Hematopoietic multipotent progenitor cell treated with erythropoietin and hydrocortisone succinate and interleukin-3 and kit ligand, for 17 days (in vitro differentiated cells): ENCODE results near the gene HTRA2.
"Not testable (repeated sequence)": the region's sequence is repeated elsewhere in the genome, so short reads cannot be mapped to it uniquely, and the experiment has no call there.

Source experiments
- DNase-seq: peaks from one replicate; pipeline ENCODE4 v3.0.0-alpha.2; 2015; ENCODE audit warnings: low spot score

Gene HTRA2

GRCh38 chr2:74529357-74530238 is at the start of gene HTRA2, which contains the start of gene AUP1:
TSS of gene HTRA2 (plus strand) at chr2:74529933. CDS start at chr2:74530007, 74 bp downstream.
TSS of gene AUP1 (minus strand) at chr2:74529706. CDS start at chr2:74529629, 77 bp downstream.
- DNase-seq: peak; percentile 91

- no peak for DNase-seq
Measured at GRCh38 chr2:74481431-74481830, 48.3 kb upstream of the HTRA2 start.

- DNase-seq: no peak
Measured at GRCh38 chr2:74481961-74482800, 47.6 kb upstream of the HTRA2 start.

GRCh38 chr2:74482801-74483674 is 46.7 kb upstream of the HTRA2 start, which contains the start of the genes CCDC142 and TTC31:
TSS of gene CCDC142 (minus strand) at chr2:74482998. CDS start at chr2:74482837, 161 bp downstream.
TSS of gene TTC31 (plus strand) at chr2:74483081. CDS start at chr2:74483096, 15 bp downstream.
- DNase-seq: peak; percentile 97

GRCh38 chr2:74483675-74484164 is 46.0 kb upstream of the HTRA2 start:
- DNase-seq: not testable (repeated sequence)

- no peak for DNase-seq
Measured at GRCh38 chr2:74486141-74486540, 43.6 kb upstream of the HTRA2 start.

- no peak for DNase-seq
Measured at GRCh38 chr2:74488643-74489481, 40.9 kb upstream of the HTRA2 start.

GRCh38 chr2:74489906-74490305 is 39.8 kb upstream of the HTRA2 start:
- DNase-seq: no peak

GRCh38 chr2:74491648-74492544 is 37.8 kb upstream of the HTRA2 start:
- DNase-seq: no peak

GRCh38 chr2:74493546-74493945 is 36.2 kb upstream of the HTRA2 start:
- DNase-seq: no peak

- no peak for DNase-seq
Measured at GRCh38 chr2:74495440-74495839, 34.3 kb upstream of the HTRA2 start.

GRCh38 chr2:74496997-74497776 is 32.5 kb upstream of the HTRA2 start:
- no peak for DNase-seq

- DNase-seq: no peak
Measured at GRCh38 chr2:74497777-74498499, 31.8 kb upstream of the HTRA2 start.

GRCh38 chr2:74498500-74499266 is 31.1 kb upstream of the HTRA2 start:
- no peak for DNase-seq

GRCh38 chr2:74499267-74499939 is 30.3 kb upstream of the HTRA2 start, which contains the start of gene LBX2:
TSS of gene LBX2 (minus strand) at chr2:74499603. CDS start at chr2:74499537, 66 bp downstream.
- no peak for DNase-seq

- no peak for DNase-seq
Measured at GRCh38 chr2:74499940-74500577, 29.7 kb upstream of the HTRA2 start.
